ENCODE results near the gene DYSF. TPM values are rescaled to one million over a fixed set of nuclear protein-coding genes. Genes with fewer than 3 reads are reported as not detected.

DYSF gene
- polyA plus RNA-seq, 1 donor (not counting 4 experiments of a cell fraction or from before 2014, with no cell fraction given): 8.2 TPM

DNA sequence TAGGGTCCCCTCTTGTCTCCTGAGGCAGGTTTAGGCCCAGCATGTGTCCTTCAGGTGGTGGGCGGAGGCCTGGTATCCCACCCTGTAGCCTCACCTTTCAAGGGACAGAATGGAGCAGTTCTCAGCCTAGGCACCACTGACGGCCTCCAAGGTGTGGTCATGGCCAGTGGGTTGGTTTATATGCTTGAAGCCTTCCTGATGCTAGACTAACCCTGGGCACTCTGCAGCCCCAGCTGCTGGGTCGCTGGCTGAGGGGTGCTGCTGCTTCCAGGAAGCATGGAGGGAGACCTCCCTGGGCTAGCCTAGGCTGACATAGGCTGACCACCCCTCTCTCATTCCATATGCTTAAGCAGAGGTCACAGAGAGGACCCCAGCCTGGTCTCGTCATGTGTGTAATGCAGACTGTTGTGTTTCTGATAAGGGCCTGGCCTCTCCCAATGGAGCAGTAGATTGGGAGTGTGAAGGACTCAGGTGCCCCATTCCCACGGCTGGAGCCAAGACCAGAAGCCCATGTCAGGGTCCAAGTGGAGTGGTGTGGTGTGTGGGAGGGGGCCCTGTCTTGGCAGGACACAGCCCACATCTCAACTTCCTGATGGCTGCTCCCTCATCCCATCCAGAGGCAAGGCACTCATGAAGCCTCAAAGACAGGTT, 206.6 kb downstream of the DYSF start:
- no peak overlapping the region for H3K4me2 ChIP-seq (ENCODE audit: control insufficient read depth, extremely low read depth, insufficient read depth, low read depth, low read length)
- peaks cover 2% of the 10 kb centered on the region for H3K9me3 ChIP-seq (ENCODE audit: control insufficient read depth, low read depth, low read length)
- H3K4me3 ChIP-seq (ENCODE audit: control insufficient read depth in 2 of 3, extremely low read depth in 1 of 3, insufficient read depth in 2 of 3, low read depth in 1 of 3, low read length in 3 of 3): no peak overlapping the region
- DNase-seq (ENCODE audit: low read depth, low spot score) (no peak), FAIRE-seq (no peak)
- TF ChIP-seq, protein P1, sequence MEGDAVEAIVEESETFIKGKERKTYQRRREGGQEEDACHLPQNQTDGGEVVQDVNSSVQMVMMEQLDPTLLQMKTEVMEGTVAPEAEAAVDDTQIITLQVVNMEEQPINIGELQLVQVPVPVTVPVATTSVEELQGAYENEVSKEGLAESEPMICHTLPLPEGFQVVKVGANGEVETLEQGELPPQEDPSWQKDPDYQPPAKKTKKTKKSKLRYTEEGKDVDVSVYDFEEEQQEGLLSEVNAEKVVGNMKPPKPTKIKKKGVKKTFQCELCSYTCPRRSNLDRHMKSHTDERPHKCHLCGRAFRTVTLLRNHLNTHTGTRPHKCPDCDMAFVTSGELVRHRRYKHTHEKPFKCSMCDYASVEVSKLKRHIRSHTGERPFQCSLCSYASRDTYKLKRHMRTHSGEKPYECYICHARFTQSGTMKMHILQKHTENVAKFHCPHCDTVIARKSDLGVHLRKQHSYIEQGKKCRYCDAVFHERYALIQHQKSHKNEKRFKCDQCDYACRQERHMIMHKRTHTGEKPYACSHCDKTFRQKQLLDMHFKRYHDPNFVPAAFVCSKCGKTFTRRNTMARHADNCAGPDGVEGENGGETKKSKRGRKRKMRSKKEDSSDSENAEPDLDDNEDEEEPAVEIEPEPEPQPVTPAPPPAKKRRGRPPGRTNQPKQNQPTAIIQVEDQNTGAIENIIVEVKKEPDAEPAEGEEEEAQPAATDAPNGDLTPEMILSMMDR (optimal IDR thresholded peaks at IDR 0.05 in 1 of 3, IDR thresholded peaks at IDR 0.05 in 1 of 3, conservative IDR thresholded peaks at IDR 0.05 in 1 of 3; ENCODE audit: extremely low read depth in 1 of 3, insufficient read depth in 2 of 3, low read length in 3 of 3): no peak
- TF ChIP-seq EZH2 (IDR thresholded peaks at IDR 0.05; ENCODE audit: low read length): no peak
- no peaks in the 10 kb centered on the region for H3K9me1 ChIP-seq (ENCODE audit: control insufficient read depth, extremely low read depth, insufficient read depth, low read length)
- no peaks in the 10 kb centered on the region for H3K79me2 ChIP-seq (ENCODE audit: control insufficient read depth, insufficient read depth, low read length)
- H3K4me1 ChIP-seq (ENCODE audit: control insufficient read depth, extremely low read depth, insufficient read depth, low read length): no peaks in the 10 kb centered on the region
- H4K20me1 ChIP-seq (ENCODE audit: control insufficient read depth, extremely low read depth, insufficient read depth, low read length): no peaks in the 10 kb centered on the region
- H2AFZ ChIP-seq (ENCODE audit: control insufficient read depth, low read length): no peak overlapping the region
- no peaks in the 10 kb centered on the region for H3K36me3 ChIP-seq (ENCODE audit: control insufficient read depth in 2 of 2, extremely low read depth in 1 of 2, insufficient read depth in 2 of 2, low read length in 2 of 2)
- H3K27me3 ChIP-seq (ENCODE audit: control insufficient read depth, extremely low read depth, insufficient read depth, low read length): no peaks in the 10 kb centered on the region
- no peak overlapping the region for H3K9ac ChIP-seq (ENCODE audit: control insufficient read depth, extremely low read depth, insufficient read depth, low read length)
- no peak overlapping the region for H3K27ac ChIP-seq (ENCODE audit: control insufficient read depth, insufficient read depth, low read length)
- dilution Hi-C loops (cut with MboI; ENCODE audit: extremely low pct_ligation_motif_present, low sequenced_read_pairs): no loop called here

DNA sequence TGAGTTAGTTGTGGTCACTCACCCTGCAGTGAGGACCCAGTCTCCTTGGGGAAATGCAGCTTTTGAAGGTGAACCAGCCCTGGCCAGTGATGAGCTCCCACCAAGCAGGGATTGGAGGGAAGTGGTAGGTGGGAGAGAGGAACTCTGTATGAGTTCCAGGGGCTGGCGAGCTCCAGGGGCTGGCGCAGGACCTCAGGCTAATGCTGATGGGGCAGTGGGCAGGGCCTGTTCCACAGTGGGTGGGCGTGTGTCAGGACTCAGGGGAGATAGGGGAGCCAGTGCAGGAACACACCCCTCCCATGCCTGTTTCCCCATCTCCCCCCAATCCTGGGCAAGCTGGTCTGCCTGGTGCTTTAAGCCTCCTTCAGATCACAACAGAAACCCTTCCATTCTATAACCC, 208.4 kb downstream of the DYSF start:
- Histone ChIP-seq H3K4me2 (ENCODE audit: control insufficient read depth, extremely low read depth, insufficient read depth, low read depth, low read length) (no peak overlapping the region), H3K79me2 (ENCODE audit: control insufficient read depth, insufficient read depth, low read length) (no peaks in the 10 kb centered on the region), H3K9me3 (ENCODE audit: control insufficient read depth, low read depth, low read length) (peaks cover 2% of the 10 kb centered on the region), H2AFZ (ENCODE audit: control insufficient read depth, low read length) (no peak overlapping the region), H3K27ac (ENCODE audit: control insufficient read depth, insufficient read depth, low read length) (no peak overlapping the region), H4K20me1 (ENCODE audit: control insufficient read depth, extremely low read depth, insufficient read depth, low read length) (no peaks in the 10 kb centered on the region), H3K4me1 (ENCODE audit: control insufficient read depth, extremely low read depth, insufficient read depth, low read length) (no peaks in the 10 kb centered on the region), H3K27me3 (ENCODE audit: control insufficient read depth, extremely low read depth, insufficient read depth, low read length) (no peaks in the 10 kb centered on the region), H3K9me1 (ENCODE audit: control insufficient read depth, extremely low read depth, insufficient read depth, low read length) (no peaks in the 10 kb centered on the region), H3K4me3 (ENCODE audit: control insufficient read depth in 2 of 3, extremely low read depth in 1 of 3, insufficient read depth in 2 of 3, low read depth in 1 of 3, low read length in 3 of 3) (no peak overlapping the region), H3K9ac (ENCODE audit: control insufficient read depth, extremely low read depth, insufficient read depth, low read length) (no peak overlapping the region), H3K36me3 (ENCODE audit: control insufficient read depth in 2 of 2, extremely low read depth in 1 of 2, insufficient read depth in 2 of 2, low read length in 2 of 2) (no peaks in the 10 kb centered on the region)
- no peak for FAIRE-seq
- dilution Hi-C loops (cut with MboI; ENCODE audit: extremely low pct_ligation_motif_present, low sequenced_read_pairs): no loop called here
- TF ChIP-seq, protein P1 (optimal IDR thresholded peaks at IDR 0.05 in 1 of 3, IDR thresholded peaks at IDR 0.05 in 1 of 3, conservative IDR thresholded peaks at IDR 0.05 in 1 of 3; ENCODE audit: extremely low read depth in 1 of 3, insufficient read depth in 2 of 3, low read length in 3 of 3): no peak
- no peak for TF ChIP-seq EZH2 (IDR thresholded peaks at IDR 0.05; ENCODE audit: low read length)
- DNase-seq (ENCODE audit: low read depth, low spot score): no peak

All from keratinocyte (primary cell).